ENCODE measurements around the gene GUCA2A.

GUCA2A gene

GRCh38 chr1:42179275-42179674 is 14.7 kb upstream of the GUCA2A start:
- POLR2A ChIA-PET, result interaction anchor here (0.9 kb wide), 1 partner anchor 155 kb away, joined by 3 read pairs; the partner anchor contains the start of gene FOXJ3
- TF ChIP-seq SP1 (IDR thresholded peaks at IDR 0.05) (no peak), ELF4 (IDR thresholded peaks at IDR 0.05) (no peak), FOXK2 (IDR thresholded peaks at IDR 0.05) (no peak), SUZ12 (IDR thresholded peaks at IDR 0.05) (no peak), LEF1 (IDR thresholded peaks at IDR 0.05; ENCODE audit: borderline replicate concordance) (no peak), L3MBTL2 (conservative IDR thresholded peaks at IDR 0.05) (no peak), ZNF384 (IDR thresholded peaks at IDR 0.05) (no peak), FOXA1 (IDR thresholded peaks at IDR 0.05) (no peak), TARDBP (IDR thresholded peaks at IDR 0.05) (no peak), CTBP1 (IDR thresholded peaks at IDR 0.05; ENCODE audit: borderline replicate concordance) (no peak), BHLHE40 (IDR thresholded peaks at IDR 0.05; ENCODE audit: borderline replicate concordance) (no peak), FOXM1 (IDR thresholded peaks at IDR 0.05; ENCODE audit: borderline replicate concordance) (no peak), NFRKB (IDR thresholded peaks at IDR 0.05) (no peak), PKNOX1 (IDR thresholded peaks at IDR 0.05) (no peak), HDGF (IDR thresholded peaks at IDR 0.05; ENCODE audit: borderline replicate concordance) (no peak), ARNT (IDR thresholded peaks at IDR 0.05) (no peak)
- CTCF ChIA-PET, result interaction anchor here (0.6 to 1.5 kb wide), 2 partner anchors 32 to 606 kb away, joined by 3 read pairs; no protein-coding TSS in a partner anchor
- DNase-seq (ENCODE audit: extremely low spot score), result no peak

- ChIA-PET CTCF (interaction anchor here (1.5 kb wide), 1 partner anchor 31 kb away, joined by 3 read pairs; no protein-coding TSS in a partner anchor), POLR2A (no interaction called here)
- TF ChIP-seq FOXM1 (IDR thresholded peaks at IDR 0.05; ENCODE audit: borderline replicate concordance), result no peak
- no peak for TF ChIP-seq L3MBTL2 (conservative IDR thresholded peaks at IDR 0.05)
- TF ChIP-seq ELF4 (IDR thresholded peaks at IDR 0.05), result no peak
- TF ChIP-seq HDGF (IDR thresholded peaks at IDR 0.05; ENCODE audit: borderline replicate concordance), result no peak
- no peak for TF ChIP-seq LEF1 (IDR thresholded peaks at IDR 0.05; ENCODE audit: borderline replicate concordance)
- no peak for TF ChIP-seq TARDBP (IDR thresholded peaks at IDR 0.05)
- TF ChIP-seq CTBP1 (IDR thresholded peaks at IDR 0.05; ENCODE audit: borderline replicate concordance), result no peak
- no peak for TF ChIP-seq BHLHE40 (IDR thresholded peaks at IDR 0.05; ENCODE audit: borderline replicate concordance)
- TF ChIP-seq NFRKB (IDR thresholded peaks at IDR 0.05), result no peak
- TF ChIP-seq ARNT (IDR thresholded peaks at IDR 0.05), result no peak
- no peak for TF ChIP-seq ZNF384 (IDR thresholded peaks at IDR 0.05)
- no peak for TF ChIP-seq FOXA1 (IDR thresholded peaks at IDR 0.05)
- TF ChIP-seq SP1 (IDR thresholded peaks at IDR 0.05), result no peak
- no peak for TF ChIP-seq PKNOX1 (IDR thresholded peaks at IDR 0.05)
- TF ChIP-seq SUZ12 (IDR thresholded peaks at IDR 0.05), result no peak
- no peak for TF ChIP-seq FOXK2 (IDR thresholded peaks at IDR 0.05)
- DNase-seq (ENCODE audit: extremely low spot score), result no peak
Measured at GRCh38 chr1:42178249-42178648, 13.7 kb upstream of the GUCA2A start.

- POLR2A ChIA-PET, result no interaction called here
Measured at GRCh38 chr1:42177541-42177981, 13.0 kb upstream of the GUCA2A start.

GRCh38 chr1:42176902-42177519 is 12.5 kb upstream of the GUCA2A start:
- CTCF ChIA-PET, result interaction anchor here (0.7 kb wide), 1 partner anchor 149 kb away, joined by 3 read pairs; no protein-coding TSS in a partner anchor
- DNase-seq (ENCODE audit: extremely low spot score), result peak; percentile 51
- TF ChIP-seq ZNF384 (IDR thresholded peaks at IDR 0.05) (no peak), FOXM1 (IDR thresholded peaks at IDR 0.05; ENCODE audit: borderline replicate concordance) (no peak), L3MBTL2 (conservative IDR thresholded peaks at IDR 0.05) (no peak), BHLHE40 (IDR thresholded peaks at IDR 0.05; ENCODE audit: borderline replicate concordance) (no peak), NFRKB (IDR thresholded peaks at IDR 0.05) (no peak), CTBP1 (IDR thresholded peaks at IDR 0.05; ENCODE audit: borderline replicate concordance) (no peak), PKNOX1 (IDR thresholded peaks at IDR 0.05) (no peak), SUZ12 (IDR thresholded peaks at IDR 0.05) (no peak), FOXK2 (IDR thresholded peaks at IDR 0.05) (no peak), TARDBP (IDR thresholded peaks at IDR 0.05) (no peak)
- POLR2A ChIA-PET, result no interaction called here

More at GRCh38 chr1:42177541-42177981, 13.0 kb upstream of the GUCA2A start:
- no peak for DNase-seq (ENCODE audit: extremely low spot score)
- TF ChIP-seq NFRKB (IDR thresholded peaks at IDR 0.05) (no peak), FOXA1 (IDR thresholded peaks at IDR 0.05) (no peak)
- CTCF ChIA-PET, result interaction anchor here (0.7 kb wide), 1 partner anchor 149 kb away, joined by 3 read pairs; no protein-coding TSS in a partner anchor

GRCh38 chr1:42175314-42176054 is 10.9 kb upstream of the GUCA2A start:
- no peak for TF ChIP-seq NFRKB (IDR thresholded peaks at IDR 0.05)
- TF ChIP-seq L3MBTL2 (conservative IDR thresholded peaks at IDR 0.05), result no peak
- TF ChIP-seq FOXK2 (IDR thresholded peaks at IDR 0.05), result no peak
- no peak for TF ChIP-seq SUZ12 (IDR thresholded peaks at IDR 0.05)
- TF ChIP-seq PKNOX1 (IDR thresholded peaks at IDR 0.05), result no peak
- TF ChIP-seq FOXA1 (IDR thresholded peaks at IDR 0.05), result no peak
- no peak for TF ChIP-seq CTBP1 (IDR thresholded peaks at IDR 0.05; ENCODE audit: borderline replicate concordance)

More at GRCh38 chr1:42175314-42176054, 10.9 kb upstream of the GUCA2A start:
- CTCF ChIA-PET, result interaction anchor here (1.0 kb wide), 1 partner anchor 28 kb away, joined by 3 read pairs; no protein-coding TSS in a partner anchor
- POLR2A ChIA-PET, result no interaction called here
- no peak for DNase-seq (ENCODE audit: extremely low spot score)
